GM12892 (cell line): ENCODE data around the gene DAGLA.

Source experiments
- DNase-seq: peaks from one replicate; pipeline ENCODE4 v3.0.0; 2011; ENCODE audit not compliant: insufficient read length
- FAIRE-seq: peaks from 2 replicates; lab custom pipeline; 2011; peaks lifted over from hg19 to GRCh38; lab: Jason Lieb, UNC
- POLR2A ChIP-seq: IDR thresholded peaks from 2 replicates; pipeline ENCODE4 v1.6.1; 2011; ENCODE audit warnings: low read depth, low read length, control low read depth
- POLR2AphosphoS5 ChIP-seq: IDR thresholded peaks from 2 replicates; pipeline ENCODE4 v1.6.1; 2011; ENCODE audit warnings: low read depth, low read length, control low read depth
- TAF1 ChIP-seq: IDR thresholded peaks from 2 replicates; pipeline ENCODE4 v1.6.1; 2011; ENCODE audit warnings: low read depth, mild to moderate bottlenecking, control low read depth, low read length, borderline replicate concordance

DAGLA gene

GRCh38 chr11:61747192-61747966 lies 67.2 kb downstream of the DAGLA start:
- TF ChIP-seq TAF1 (no peak), POLR2A (no peak), POLR2AphosphoS5 (no peak)
- DNase-seq (peak; percentile 78), FAIRE-seq (peak; percentile 94)

- TF ChIP-seq TAF1 = no peak
- TF ChIP-seq POLR2A = no peak
- no peak for TF ChIP-seq POLR2AphosphoS5
- FAIRE-seq (no peak), DNase-seq (no peak)
These were observed 67.7 kb downstream of the DAGLA start for GRCh38 chr11:61747967-61748285.

- DNase-seq = no peak
- FAIRE-seq = no peak
- no peak for TF ChIP-seq POLR2AphosphoS5
- no peak for TF ChIP-seq POLR2A
- TF ChIP-seq TAF1 = no peak
These were observed 69.5 kb downstream of the DAGLA start for GRCh38 chr11:61749591-61750217.

GRCh38 chr11:61750631-61751273 lies 70.6 kb downstream of the DAGLA start:
- TF ChIP-seq POLR2AphosphoS5 (no peak), POLR2A (no peak), TAF1 (no peak)
- FAIRE-seq (no peak), DNase-seq (no peak)

- TF ChIP-seq POLR2A (no peak), POLR2AphosphoS5 (no peak), TAF1 (no peak)
- FAIRE-seq (no peak), DNase-seq (no peak)
These were observed 71.2 kb downstream of the DAGLA start for GRCh38 chr11:61751384-61751783.

GRCh38 chr11:61752117-61752924 lies 72.1 kb downstream of the DAGLA start, which contains the start of gene MYRF:
MYRF (plus strand) TSS chr11:61752636; CDS start chr11:61752745, 109 bp downstream.
- FAIRE-seq (peak; percentile 33), DNase-seq (peak; percentile 61)
- no peak for TF ChIP-seq POLR2A
- no peak for TF ChIP-seq POLR2AphosphoS5
- TF ChIP-seq TAF1 = no peak

GRCh38 chr11:61752925-61753521 lies 72.8 kb downstream of the DAGLA start:
- TF ChIP-seq TAF1 = no peak
- TF ChIP-seq POLR2AphosphoS5 = no peak
- TF ChIP-seq POLR2A = no peak
- FAIRE-seq (no peak), DNase-seq (no peak)

- FAIRE-seq (no peak), DNase-seq (no peak)
- TF ChIP-seq TAF1 = no peak
- TF ChIP-seq POLR2AphosphoS5 = no peak
- TF ChIP-seq POLR2A = no peak
These were observed 73.5 kb downstream of the DAGLA start for GRCh38 chr11:61753672-61754071.

GRCh38 chr11:61754534-61755482 lies 74.6 kb downstream of the DAGLA start:
- DNase-seq (no peak), FAIRE-seq (no peak)
- TF ChIP-seq POLR2AphosphoS5 (no peak), POLR2A (no peak), TAF1 (no peak)

GRCh38 chr11:61756147-61756451 lies 75.9 kb downstream of the DAGLA start:
- no peak for FAIRE-seq
- no peak for DNase-seq

More at GRCh38 chr11:61756147-61756451, 75.9 kb downstream of the DAGLA start:
- TF ChIP-seq POLR2AphosphoS5 (no peak), POLR2A (no peak)
